Osteocyte (in vitro differentiated cells): ENCODE measurements around the gene NINJ1. TPM values are rescaled to one million over a fixed set of nuclear protein-coding genes. Genes with fewer than 3 reads are reported as not detected.
"Not testable (repeated sequence)": the region's sequence is repeated elsewhere in the genome, so short reads cannot be mapped to it uniquely, and the experiment has no call there.

Source experiments
- DNase-seq: peaks from one replicate; pipeline ENCODE4 v3.0.0; 2021; ENCODE audit warnings: mixed read lengths; ENCODE audit not compliant: unreplicated experiment; ENCODE audit errors: extremely low spot score
- H3K27ac Mint-ChIP-seq: one replicate; pipeline ENCODE4 v1.8.0; 2021; ENCODE audit warnings: mild to moderate bottlenecking, mixed read lengths; ENCODE audit not compliant: unreplicated experiment
- H3K27me3 Mint-ChIP-seq: one replicate; pipeline ENCODE4 v1.8.0; 2021; ENCODE audit warnings: mixed read lengths; ENCODE audit not compliant: unreplicated experiment
- H3K36me3 Mint-ChIP-seq: one replicate; pipeline ENCODE4 v1.8.0; 2021; ENCODE audit warnings: mixed read lengths; ENCODE audit not compliant: unreplicated experiment
- H3K4me1 Mint-ChIP-seq: one replicate; pipeline ENCODE4 v1.8.0; 2021; ENCODE audit warnings: mixed read lengths; ENCODE audit not compliant: unreplicated experiment
- H3K4me3 Mint-ChIP-seq: one replicate; pipeline ENCODE4 v1.8.0; 2021; ENCODE audit warnings: mild to moderate bottlenecking, moderate library complexity, mixed read lengths; ENCODE audit not compliant: unreplicated experiment
- H3K9me3 Mint-ChIP-seq: one replicate; pipeline ENCODE4 v1.8.0; 2021; ENCODE audit warnings: mixed read lengths; ENCODE audit not compliant: unreplicated experiment
- CTCF ChIP-seq: fragments of 200-600 bp; sonication (generic); IDR thresholded peaks from 2 replicates; pipeline ENCODE4 v1.5.0; 2021; ENCODE audit warnings: antibody characterized with exemption, mild to moderate bottlenecking, moderate library complexity
- total RNA-seq: library from RNA; stranded (reverse); gene quantifications from 2 replicates; pipeline ENCODE4 v1.2.1, GENCODE V29; 2021

NINJ1 gene
- total RNA-seq, 1 donor from 2014 or later, result 32.9 TPM

GRCh38 chr9:93119703-93119952 is 14.4 kb downstream of the NINJ1 start:
- DNase-seq, result no peak
- Mint-ChIP-seq H3K36me3 (peaks cover 2% of the 10 kb centered on the region), H3K27me3 (no peaks in the 10 kb centered on the region), H3K4me1 (peaks cover 8% of the 10 kb centered on the region), H3K9me3 (no peaks in the 10 kb centered on the region), H3K4me3 (no peak overlapping the region), H3K27ac (peak overlapping the region; percentile 18)
- TF ChIP-seq CTCF, result no peak

GRCh38 chr9:93118863-93119702 is 15.0 kb downstream of the NINJ1 start:
- H3K27me3 Mint-ChIP-seq, result no peaks in the 10 kb centered on the region
- H3K4me1 Mint-ChIP-seq, result peaks cover 8% of the 10 kb centered on the region
- TF ChIP-seq CTCF, result no peak
- H3K27ac Mint-ChIP-seq, result no peak overlapping the region
- H3K36me3 Mint-ChIP-seq, result peaks cover 2% of the 10 kb centered on the region
- no peak for DNase-seq
- H3K4me3 Mint-ChIP-seq, result no peak overlapping the region
- H3K9me3 Mint-ChIP-seq, result no peaks in the 10 kb centered on the region

- no peak for TF ChIP-seq CTCF
- H3K27me3 Mint-ChIP-seq, result no peaks in the 10 kb centered on the region
- no peak overlapping the region for H3K4me3 Mint-ChIP-seq
- DNase-seq, result no peak
- no peak overlapping the region for H3K27ac Mint-ChIP-seq
- peaks cover 8% of the 10 kb centered on the region for H3K4me1 Mint-ChIP-seq
- peaks cover under 1% of the 10 kb centered on the region for H3K36me3 Mint-ChIP-seq
- no peaks in the 10 kb centered on the region for H3K9me3 Mint-ChIP-seq
Measured at GRCh38 chr9:93117924-93118862, 15.9 kb downstream of the NINJ1 start.

GRCh38 chr9:93117521-93117920 is 16.5 kb downstream of the NINJ1 start:
- not testable (repeated sequence) for H3K4me1 Mint-ChIP-seq, H3K27ac Mint-ChIP-seq, H3K9me3 Mint-ChIP-seq, DNase-seq, H3K4me3 Mint-ChIP-seq, H3K36me3 Mint-ChIP-seq, H3K27me3 Mint-ChIP-seq

GRCh38 chr9:93116072-93116961 is 17.7 kb downstream of the NINJ1 start:
- Mint-ChIP-seq H3K27ac (no peak overlapping the region), H3K9me3 (no peaks in the 10 kb centered on the region), H3K4me3 (no peak overlapping the region), H3K4me1 (peaks cover 8% of the 10 kb centered on the region), H3K36me3 (peaks cover 3% of the 10 kb centered on the region), H3K27me3 (no peaks in the 10 kb centered on the region)
- TF ChIP-seq CTCF, result no peak
- DNase-seq, result no peak
